DMS53 (cell line): Measurements from ENCODE around the gene GLS.
"Not testable (repeated sequence)": the region's sequence is repeated elsewhere in the genome, so short reads cannot be mapped to it uniquely, and the experiment has no call there.

Source experiments
- DNase-seq: peaks from one replicate; lab custom pipeline; 2025; lab: John Stamatoyannopoulos, UW

Gene GLS

DNA sequence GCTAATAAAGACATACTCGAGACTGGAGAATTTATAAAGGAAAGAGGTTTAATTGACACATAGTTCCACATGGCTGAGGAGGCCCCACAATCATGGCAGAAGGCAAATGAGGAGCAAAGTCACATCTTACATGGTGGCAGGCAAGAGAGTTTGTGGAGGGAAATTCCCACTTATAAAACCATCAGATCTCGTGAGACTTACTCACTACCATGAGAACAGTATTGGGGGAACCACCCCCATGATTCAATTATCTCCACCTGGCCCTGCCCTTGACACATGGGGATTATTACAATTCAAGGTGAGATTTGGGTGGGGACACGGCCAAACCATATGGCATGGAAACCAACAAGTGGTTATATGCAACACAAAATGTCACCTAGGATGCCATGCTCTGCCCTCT lies 114.7 kb downstream of the GLS start:
- not testable (repeated sequence) for DNase-seq

GRCh38 chr2:190996338-190996946 lies 115.8 kb downstream of the GLS start:
- DNase-seq = peak; percentile 66

GRCh38 chr2:190996947-190997346 lies 116.3 kb downstream of the GLS start:
- no peak for DNase-seq

- DNase-seq = no peak
Measured at GRCh38 chr2:190997526-190998113, 117.0 kb downstream of the GLS start.

DNA sequence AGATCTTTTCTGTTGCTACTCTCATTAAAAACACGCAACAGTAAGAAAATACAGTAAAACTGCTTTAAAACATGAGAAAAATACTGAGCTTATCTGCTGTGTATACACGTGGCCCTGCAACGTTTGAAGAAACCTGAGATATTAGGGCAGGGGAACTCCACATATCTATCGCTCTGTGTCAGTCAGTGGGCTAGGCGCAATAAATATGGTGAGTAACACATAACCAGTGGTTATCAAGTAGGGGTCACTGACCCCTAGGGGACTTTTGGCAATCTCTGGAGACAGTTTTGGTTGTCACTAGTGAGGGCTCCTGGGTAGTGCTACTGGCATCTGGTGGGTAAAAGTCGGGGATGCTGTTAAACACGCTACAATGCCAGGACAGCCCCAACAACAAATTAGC lies 118.4 kb downstream of the GLS start:
- no peak for DNase-seq

DNA sequence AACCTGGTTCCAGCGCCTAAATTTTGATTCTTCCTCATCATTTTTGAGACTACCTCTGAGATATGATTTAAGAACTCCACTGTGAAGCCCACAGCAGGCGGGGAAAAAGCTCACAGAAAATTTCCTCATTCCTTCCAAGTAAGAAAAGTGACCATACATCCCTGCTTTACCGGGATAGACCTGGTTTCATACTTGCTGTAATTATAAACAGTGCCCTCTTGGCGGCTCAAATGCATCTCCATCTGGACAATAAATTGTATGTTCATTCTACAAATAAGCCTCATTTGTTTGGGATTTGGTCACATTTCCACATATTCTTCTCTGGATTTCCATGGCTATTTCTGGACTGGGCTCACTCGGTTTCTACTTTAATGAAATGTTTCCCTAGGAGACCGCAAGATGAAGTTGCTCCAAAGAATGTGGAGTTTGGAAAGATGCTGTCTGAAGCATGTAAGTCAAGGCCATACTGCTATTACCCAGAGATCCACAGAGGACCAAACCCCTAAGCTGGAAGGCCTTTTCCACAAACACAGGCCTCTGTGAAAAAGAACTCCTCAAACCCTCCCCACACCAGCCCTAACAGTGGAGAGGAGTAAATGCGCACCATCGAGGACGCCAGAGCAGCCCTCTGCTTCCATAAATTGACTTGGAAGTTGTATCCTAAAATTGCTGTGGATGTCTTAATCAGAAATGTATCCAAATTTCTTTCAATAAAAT lies 119.5 kb downstream of the GLS start:
- no peak for DNase-seq

DNA sequence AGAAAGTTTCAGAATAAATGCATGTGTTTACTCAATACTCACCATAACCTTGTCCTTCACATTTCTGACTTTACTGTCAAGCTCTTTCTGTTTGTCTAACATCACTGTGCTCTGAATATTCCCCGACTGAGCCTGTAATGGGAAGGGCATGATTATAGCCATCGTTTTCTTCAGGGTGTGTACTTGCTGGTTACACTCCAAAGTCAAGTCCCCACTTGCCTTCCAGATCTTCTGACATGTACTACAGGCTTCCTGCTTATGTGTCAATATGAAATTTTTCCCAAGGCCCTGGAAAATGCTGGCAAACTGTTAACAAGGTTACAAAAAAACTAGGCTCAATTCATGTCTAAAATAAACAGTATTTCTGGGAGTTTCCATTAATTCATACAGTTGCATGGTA lies 120.4 kb downstream of the GLS start:
- no peak for DNase-seq

GRCh38 chr2:191001624-191002023 lies 121.0 kb downstream of the GLS start:
- no peak for DNase-seq

- no peak for DNase-seq
Measured at GRCh38 chr2:191003405-191004309, 123.0 kb downstream of the GLS start.

DNA sequence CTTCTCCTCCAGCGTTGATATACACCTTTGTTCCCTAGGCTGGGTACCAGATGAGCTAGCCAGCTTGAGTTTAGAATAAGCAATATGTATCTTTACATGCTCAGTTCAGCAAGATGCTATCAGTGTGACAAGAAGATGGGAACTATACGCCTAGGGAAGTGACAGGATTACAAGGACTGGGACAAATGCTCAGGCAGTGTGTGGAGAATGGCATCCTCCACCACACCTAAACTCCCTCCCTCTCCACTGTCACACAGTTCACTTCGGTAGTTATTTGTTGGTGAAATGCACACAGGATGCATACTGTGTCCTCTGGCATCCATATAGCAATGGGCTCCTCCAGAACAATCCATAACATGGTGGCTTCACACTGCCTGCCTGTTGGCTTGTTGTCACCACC lies 125.7 kb downstream of the GLS start:
- DNase-seq = no peak

DNA sequence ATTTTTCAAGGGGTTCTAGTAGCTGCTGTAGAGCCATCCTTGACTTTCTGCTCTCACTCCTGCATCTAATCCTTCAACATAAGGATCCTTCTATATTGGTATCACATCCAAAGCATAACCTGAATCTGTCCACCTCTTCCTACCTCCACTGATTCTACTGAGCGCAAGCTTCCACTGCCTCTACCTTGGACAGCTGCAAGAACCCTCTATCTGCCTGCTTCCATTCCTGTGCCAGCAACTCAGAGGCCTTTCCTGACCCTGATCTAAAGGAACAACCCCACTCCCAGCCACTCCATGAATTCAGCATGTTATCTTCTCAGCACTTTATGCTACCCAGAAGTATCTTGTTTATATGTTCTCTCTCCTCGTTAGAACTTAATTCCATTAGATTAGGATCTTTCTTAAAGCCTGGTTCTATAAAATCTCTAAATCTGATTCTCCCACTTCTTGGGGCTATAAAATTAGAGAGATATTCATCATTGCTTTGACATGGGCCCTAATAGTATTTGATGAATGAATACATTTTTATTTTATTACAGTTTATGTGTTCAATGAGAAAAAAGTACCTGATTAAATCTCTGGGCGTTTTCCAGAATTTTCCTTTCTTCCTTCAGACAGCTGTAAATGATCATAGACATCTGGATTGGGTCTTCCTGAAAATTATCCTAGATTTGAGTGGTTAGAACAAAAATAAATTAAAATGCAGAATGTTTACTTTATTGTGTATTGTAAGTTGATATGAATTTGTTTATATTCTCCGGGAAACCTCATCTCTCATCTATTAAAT lies 126.6 kb downstream of the GLS start:
- DNase-seq = no peak

- DNase-seq = no peak
Measured at GRCh38 chr2:191008286-191008685, 127.7 kb downstream of the GLS start.

DNA sequence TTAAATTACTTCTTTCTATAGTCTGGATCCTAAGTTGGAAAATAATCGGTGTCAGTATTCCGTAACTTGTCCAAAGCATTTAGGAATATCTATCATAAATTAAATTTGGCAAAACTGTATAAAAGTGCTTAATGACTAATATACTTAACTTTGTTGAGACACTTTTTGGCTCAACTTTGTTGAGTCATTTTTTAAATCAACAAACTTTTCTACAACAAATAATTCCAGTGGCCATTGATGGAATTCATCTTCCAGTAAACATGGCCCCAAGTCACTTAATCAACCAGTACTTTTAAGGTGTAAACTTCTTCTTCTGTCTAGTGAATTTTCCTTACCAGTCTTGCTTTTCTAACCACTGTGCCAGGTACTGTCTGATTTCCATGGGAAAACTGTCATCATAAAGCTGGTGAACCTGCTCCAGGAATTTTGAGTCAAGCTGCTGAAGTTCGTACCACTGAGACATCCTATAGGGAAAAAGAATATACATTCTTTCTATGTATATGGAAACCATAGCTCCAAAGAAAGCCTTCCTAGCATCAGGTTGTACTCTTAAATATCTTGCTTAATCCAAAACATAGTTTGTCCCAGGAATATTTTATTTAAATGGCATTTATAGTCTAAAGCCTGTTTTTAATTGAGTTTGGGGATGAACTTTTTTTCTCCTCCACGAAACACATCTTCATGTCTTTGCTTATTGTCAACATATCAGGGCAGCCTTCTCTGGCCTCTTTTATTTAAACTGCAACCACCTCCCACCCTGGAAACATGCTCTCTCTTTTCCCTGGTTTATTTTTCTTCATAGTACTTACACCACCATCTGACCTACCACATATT lies 129.1 kb downstream of the GLS start:
- no peak for DNase-seq

- no peak for DNase-seq
Measured at GRCh38 chr2:191010887-191011885, 130.6 kb downstream of the GLS start.

GRCh38 chr2:191012346-191012745 lies 131.7 kb downstream of the GLS start:
- no peak for DNase-seq

DNA sequence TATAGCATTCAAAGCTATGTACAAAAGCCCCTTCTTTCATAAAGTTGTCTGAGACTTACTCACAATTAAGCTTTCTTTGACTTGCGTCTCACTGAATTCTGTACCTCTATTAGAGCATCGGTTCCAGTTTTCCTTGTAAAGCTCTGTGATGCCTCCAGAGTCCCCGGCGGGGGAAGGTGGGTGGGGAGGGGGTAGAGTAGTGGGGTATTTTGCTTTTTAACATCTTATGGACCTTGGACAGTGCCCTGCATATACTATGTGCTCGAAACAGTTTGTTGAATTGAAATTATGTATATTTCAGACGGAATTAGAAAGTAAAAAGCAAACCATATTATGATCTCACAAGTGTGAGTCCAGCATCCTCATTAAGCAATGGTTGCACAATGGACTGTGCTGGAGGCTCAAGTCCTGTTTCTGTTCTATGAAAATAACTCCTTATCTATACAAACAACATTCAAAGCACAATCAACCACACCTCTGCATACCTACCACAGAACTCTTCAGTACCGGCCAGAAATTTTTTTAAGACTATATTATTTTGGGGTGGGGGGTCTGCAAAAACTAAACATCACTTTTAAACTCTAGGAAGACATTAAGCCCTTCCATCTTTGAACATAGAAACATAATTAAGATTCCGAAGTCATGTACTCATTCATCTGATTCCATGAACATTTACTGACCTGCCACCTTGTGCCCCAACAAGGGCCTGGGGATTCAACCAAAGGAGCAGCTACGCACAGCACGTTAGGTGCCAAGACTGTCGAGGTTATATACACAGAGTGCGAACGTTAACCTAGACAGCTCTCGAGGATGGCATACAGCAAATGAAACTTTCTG lies 132.4 kb downstream of the GLS start:
- peak; percentile 10 for DNase-seq

- no peak for DNase-seq
Measured at GRCh38 chr2:191013682-191013931, 133.0 kb downstream of the GLS start.

DNA sequence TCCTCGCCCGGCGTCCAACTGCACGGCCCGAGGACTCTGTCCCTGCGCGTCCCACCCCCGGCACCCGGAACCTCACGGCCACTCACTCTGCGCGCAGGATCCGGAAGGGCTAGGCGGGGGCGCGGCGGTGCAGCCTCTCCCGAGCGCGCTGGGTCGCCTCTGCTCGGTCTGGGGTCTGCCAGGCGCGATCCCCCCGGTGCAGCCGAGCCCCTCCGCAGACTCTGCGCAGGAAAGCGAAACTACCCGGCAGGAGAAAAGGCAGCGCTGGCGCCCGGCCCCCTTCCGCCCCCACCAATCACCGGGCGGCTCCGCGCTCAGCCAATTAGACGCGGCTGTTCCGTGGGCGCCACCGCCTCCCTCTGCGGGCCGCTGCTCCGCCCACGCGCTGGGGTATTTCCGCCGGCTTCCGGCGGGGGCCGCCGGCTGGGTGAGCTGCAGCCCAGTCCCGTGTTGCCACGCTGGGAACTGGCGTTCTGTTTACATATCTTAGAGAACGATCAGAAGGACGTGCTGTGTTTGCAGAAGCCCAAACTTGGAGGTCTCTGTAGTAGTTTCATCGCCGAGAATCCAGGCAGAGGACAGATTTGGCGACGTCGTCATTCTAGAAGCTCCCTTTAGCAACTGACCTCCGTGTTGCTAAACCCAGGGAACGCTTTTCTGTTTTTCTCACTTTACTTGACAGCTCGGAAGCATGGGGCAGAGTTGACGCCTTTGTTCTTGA lies 133.5 kb downstream of the GLS start, which contains the start of gene STAT1:
Gene STAT1 (minus strand): TSS at position 240 of the 721 bp plus-strand sequence. CDS start 4,168 bp downstream, outside the sequence.
- DNase-seq = peak; percentile 96
